IMR-90 (cell line): Measurements from ENCODE around the gene ZDHHC17. TPM values are rescaled to one million over a fixed set of nuclear protein-coding genes. Genes with fewer than 3 reads are reported as not detected.

Experiments
- ATAC-seq: fragments of 200-7000 bp; cut with Tn5 transposase; 2 replicates; pipeline ENCODE4 v1.9.1; 2020; ENCODE audit warnings: low read depth, mild to moderate bottlenecking, moderate library complexity
- BruUV-seq: library from RNA; stranded (reverse); fragments of 400-500 nt; replicated peaks from 2 replicates; lab custom pipeline; 2021; lab: Mats Ljungman, UMichigan
- CTCF ChIA-PET: fragments of 300-600 bp; formaldehyde crosslinking; extraction: SDS; loops from one replicate; lab custom pipeline; 2021; ENCODE audit warnings: antibody characterized with exemption; lab: Yijun Ruan, JAX
- POLR2A ChIA-PET: fragments of 300-600 bp; sonication (Branson Sonifier 250); formaldehyde crosslinking; loops from one replicate; lab custom pipeline; 2022; ENCODE audit warnings: antibody characterized with exemption; ENCODE audit not compliant: unreplicated experiment; lab: Charles Lee
- DNase-seq: peaks from one replicate; pipeline ENCODE4 v3.0.0; 2013
- H2AFZ ChIP-seq: replicated peaks from 2 replicates; pipeline ENCODE3; 2013; ENCODE audit warnings: low read length, mild to moderate bottlenecking; ENCODE audit not compliant: poor library complexity
- H2AK5ac ChIP-seq: 2 replicates; pipeline ENCODE4 v1.6.1; 2013; ENCODE audit warnings: low read depth, low read length, inconsistent platforms
- H2AK9ac ChIP-seq: replicated peaks from 2 replicates; pipeline ENCODE3; 2013; ENCODE audit warnings: mild to moderate bottlenecking, low read depth, low read length, moderate library complexity; ENCODE audit not compliant: poor library complexity
- H2BK120ac ChIP-seq: 2 replicates; pipeline ENCODE4 v1.6.1; 2013; ENCODE audit warnings: low read depth, low read length, inconsistent platforms
- H2BK15ac ChIP-seq: 3 replicates; pipeline ENCODE4 v1.6.1; 2013; ENCODE audit warnings: low read depth, low read length, inconsistent platforms
- H2BK20ac ChIP-seq: 2 replicates; pipeline ENCODE4 v1.6.1; 2013; ENCODE audit warnings: low read depth, mild to moderate bottlenecking, inconsistent platforms, low read length, moderate library complexity
- H2BK5ac ChIP-seq: 2 replicates; pipeline ENCODE4 v1.6.1; 2013; ENCODE audit warnings: mild to moderate bottlenecking, low read depth, low read length, inconsistent platforms; ENCODE audit not compliant: poor library complexity, severe bottlenecking
- H3K14ac ChIP-seq: replicated peaks from 2 replicates; pipeline ENCODE4 v1.6.1; 2013; ENCODE audit warnings: low read depth, low read length, inconsistent platforms
- H3K18ac ChIP-seq: 2 replicates; pipeline ENCODE4 v1.6.1; 2013; ENCODE audit warnings: low read depth, low read length, control low read depth
- H3K23ac ChIP-seq: 2 replicates; pipeline ENCODE4 v1.6.1; 2013; ENCODE audit warnings: low read depth, low read length, inconsistent platforms
- H3K27ac ChIP-seq: 2 replicates; pipeline ENCODE4 v1.5.1; 2013; ENCODE audit warnings: mild to moderate bottlenecking, control low read depth, low read length; ENCODE audit not compliant: insufficient read depth
- H3K27me3 ChIP-seq: 2 replicates; pipeline ENCODE4 v1.6.1; 2013; ENCODE audit warnings: low read length; ENCODE audit not compliant: control insufficient read depth, insufficient read depth
- H3K36me3 ChIP-seq: 2 replicates; pipeline ENCODE4 v1.6.1; 2013; ENCODE audit warnings: low read length, mixed read lengths; ENCODE audit not compliant: control insufficient read depth, insufficient read depth
- H3K4ac ChIP-seq: 2 replicates; pipeline ENCODE4 v1.6.1; 2013; ENCODE audit warnings: low read depth, low read length, inconsistent platforms
- H3K4me1 ChIP-seq: 2 replicates; pipeline ENCODE4 v1.6.1; 2013; ENCODE audit warnings: low read length, mixed read lengths; ENCODE audit not compliant: control insufficient read depth, insufficient read depth
- H3K4me2 ChIP-seq: 2 replicates; pipeline ENCODE4 v1.6.1; 2013; ENCODE audit warnings: low read depth, mild to moderate bottlenecking, control low read depth, low read length, moderate library complexity
- H3K4me3 ChIP-seq: 2 replicates; pipeline ENCODE4 v1.5.1; 2013; ENCODE audit warnings: low read depth, mild to moderate bottlenecking, control low read depth, low read length, moderate library complexity; ENCODE audit not compliant: insufficient read depth
- H3K56ac ChIP-seq: 2 replicates; pipeline ENCODE4 v1.6.1; 2013; ENCODE audit warnings: low read length, inconsistent platforms; ENCODE audit not compliant: insufficient read depth; ENCODE audit errors: extremely low read depth
- H3K79me1 ChIP-seq, 2 experiments: 2 replicates each; pipeline ENCODE4 v1.6.1; 2013; ENCODE audit warnings: low read length in 2 of 2, inconsistent platforms in 1 of 2, low read depth in 1 of 2
- H3K9ac ChIP-seq: 2 replicates; pipeline ENCODE4 v1.6.1; 2013; ENCODE audit warnings: low read depth, low read length, control low read depth
- H3K9me1 ChIP-seq: 2 replicates; pipeline ENCODE4 v1.6.1; 2013; ENCODE audit warnings: low read length, inconsistent platforms; ENCODE audit not compliant: insufficient read depth
- H3K9me3 ChIP-seq: 2 replicates; pipeline ENCODE4 v1.6.1; 2013; ENCODE audit warnings: low read length; ENCODE audit not compliant: control insufficient read depth, insufficient read depth
- H4K20me1 ChIP-seq: 2 replicates; pipeline ENCODE4 v1.6.1; 2013; ENCODE audit warnings: low read length, inconsistent platforms; ENCODE audit not compliant: insufficient read depth
- H4K5ac ChIP-seq: 2 replicates; pipeline ENCODE4 v1.6.1; 2013; ENCODE audit warnings: mild to moderate bottlenecking, low read depth, low read length, control low read depth
- H4K8ac ChIP-seq, 2 experiments: 2 replicates each; pipeline ENCODE4 v1.6.1; 2013; ENCODE audit warnings: low read depth in 2 of 2, low read length in 2 of 2, control low read depth in 1 of 2, inconsistent platforms in 1 of 2
- H4K91ac ChIP-seq: 2 replicates; pipeline ENCODE4 v1.6.1; 2013; ENCODE audit warnings: low read depth, low read length, inconsistent platforms; ENCODE audit not compliant: insufficient read depth
- BHLHE40 ChIP-seq: fragments of 150-350 bp; IDR thresholded peaks from 2 replicates; pipeline ENCODE4 v1.6.1; 2016; ENCODE audit warnings: mild to moderate bottlenecking, low read depth, low read length
- CEBPB ChIP-seq: IDR thresholded peaks from 2 replicates; pipeline ENCODE4 v1.6.1; 2012; ENCODE audit warnings: low read depth, low read length, improper control_type of control experiment
- CHD1 ChIP-seq: IDR thresholded peaks from 2 replicates; pipeline ENCODE4 v1.6.1; 2012; ENCODE audit warnings: low read depth, low read length, improper control_type of control experiment
- FOS ChIP-seq: fragments of 150-350 bp; IDR thresholded peaks from 2 replicates; pipeline ENCODE4 v1.6.1; 2016; ENCODE audit warnings: low read depth, low read length
- MAFK ChIP-seq: IDR thresholded peaks from 2 replicates; pipeline ENCODE4 v1.6.1; 2012; ENCODE audit warnings: low read depth, low read length, improper control_type of control experiment
- MAZ ChIP-seq: IDR thresholded peaks from 2 replicates; pipeline ENCODE4 v1.6.1; 2012; ENCODE audit warnings: low read depth, mild to moderate bottlenecking, low read length, improper control_type of control experiment, moderate library complexity, borderline replicate concordance
- MXI1 ChIP-seq: IDR thresholded peaks from 2 replicates; pipeline ENCODE4 v1.6.1; 2012; ENCODE audit warnings: low read depth, mild to moderate bottlenecking, low read length, moderate library complexity, borderline replicate concordance
- NFE2L2 ChIP-seq: fragments of 150-350 bp; IDR thresholded peaks from 2 replicates; pipeline ENCODE4 v1.6.1; 2016; ENCODE audit warnings: low read depth, mild to moderate bottlenecking, low read length
- POLR2A ChIP-seq: IDR thresholded peaks from 2 replicates; pipeline ENCODE4 v1.6.1; 2012; ENCODE audit warnings: mild to moderate bottlenecking, low read depth, low read length
- RAD21 ChIP-seq: IDR thresholded peaks from 2 replicates; pipeline ENCODE4 v1.6.1; 2012; ENCODE audit warnings: low read length, improper control_type of control experiment
- RCOR1 ChIP-seq: IDR thresholded peaks from 2 replicates; pipeline ENCODE4 v1.6.1; 2012; ENCODE audit warnings: mild to moderate bottlenecking, low read length, improper control_type of control experiment; ENCODE audit not compliant: insufficient replicate concordance
- RFX5 ChIP-seq: IDR thresholded peaks from 2 replicates; pipeline ENCODE4 v1.8.0; 2012; ENCODE audit warnings: low read depth, mild to moderate bottlenecking, low read length, moderate library complexity
- SMC3 ChIP-seq: fragments of 150-350 bp; IDR thresholded peaks from 2 replicates; pipeline ENCODE4 v1.6.1; 2016; ENCODE audit warnings: low read depth, mild to moderate bottlenecking, antibody characterized with exemption, low read length, moderate library complexity
- dilution Hi-C: fragments of 300-500 bp; cut with HindIII; formaldehyde crosslinking; loops from one replicate; pipeline ENCODE4 v1.14.3; 2018; ENCODE audit warnings: low sequenced_read_pairs; ENCODE audit not compliant: unreplicated experiment
- in situ Hi-C: fragments of 300-500 bp; cut with MboI; formaldehyde crosslinking; loops from 3 replicates; pipeline ENCODE4 v1.14.3; 2019; ENCODE audit warnings: low sequenced_read_pairs, inconsistent platforms, mixed read lengths
- intact Hi-C: fragments of 100-400 bp; cut with micrococcal nuclease; formaldehyde crosslinking; loops from 2 replicates; pipeline ENCODE4 v1.10.0; 2022
- polyA plus RNA-seq, 3 experiments: library from polyadenylated mRNA; depleted of rRNA; stranded (reverse); fragments of >200 nt; gene quantifications; 2 replicates each; pipeline ENCODE4 v1.2.3, GENCODE V29; 2012; ENCODE audit warnings: low replicate concordance in 1 of 3
- total RNA-seq: library from RNA; depleted of rRNA; stranded (reverse); fragments of >200 nt; gene quantifications from 2 replicates; pipeline ENCODE4 v1.2.3, GENCODE V29; 2012
- TF ChIP-seq, protein P1 (sequence below): fragments of 150-350 bp; IDR thresholded peaks from 2 replicates; pipeline ENCODE4 v1.6.1; 2016; ENCODE audit warnings: low read depth, mild to moderate bottlenecking, low read length, moderate library complexity, borderline replicate concordance
- TF ChIP-seq, protein P2 (sequence below): conservative IDR thresholded peaks from 2 replicates; pipeline ENCODE4 v1.5.1; 2012; ENCODE audit warnings: mild to moderate bottlenecking, low read depth, low read length, improper control_type of control experiment
- TF ChIP-seq, protein P3 (sequence below): fragments of 150-350 bp; IDR thresholded peaks from 2 replicates; pipeline ENCODE4 v1.6.1; 2017; ENCODE audit warnings: mild to moderate bottlenecking, antibody characterized with exemption, low read length, low read depth

The ZDHHC17 gene
- total and polyA plus RNA-seq, 2 of the 4 experiments (the other 2 are of a cell fraction), result 23.3 to 125 TPM

DNA sequence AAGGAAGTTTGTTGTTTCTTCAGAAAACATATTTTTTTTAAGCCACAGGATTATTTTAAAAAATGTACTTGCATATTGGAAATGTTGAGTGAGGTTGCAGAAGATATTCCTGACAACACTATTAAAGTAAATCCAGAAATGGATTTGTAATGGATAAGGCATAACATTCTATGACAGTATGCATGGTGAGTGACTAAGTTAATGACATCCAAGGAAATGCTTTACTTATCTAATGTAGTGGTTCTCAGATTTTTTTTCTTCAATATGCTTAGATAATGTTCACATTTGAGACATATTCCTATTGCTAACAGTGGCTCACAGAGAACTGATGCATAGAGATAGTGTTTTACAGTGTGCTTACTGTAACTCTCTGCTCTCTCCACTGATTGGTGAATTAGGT lies 49.4 kb downstream of the ZDHHC17 start:
- no peak for TF ChIP-seq RCOR1
- TF ChIP-seq RAD21, result no peak
- no peak for TF ChIP-seq MAZ
- no peak for TF ChIP-seq BHLHE40
- TF ChIP-seq FOS, result no peak
- TF ChIP-seq, protein P1, sequence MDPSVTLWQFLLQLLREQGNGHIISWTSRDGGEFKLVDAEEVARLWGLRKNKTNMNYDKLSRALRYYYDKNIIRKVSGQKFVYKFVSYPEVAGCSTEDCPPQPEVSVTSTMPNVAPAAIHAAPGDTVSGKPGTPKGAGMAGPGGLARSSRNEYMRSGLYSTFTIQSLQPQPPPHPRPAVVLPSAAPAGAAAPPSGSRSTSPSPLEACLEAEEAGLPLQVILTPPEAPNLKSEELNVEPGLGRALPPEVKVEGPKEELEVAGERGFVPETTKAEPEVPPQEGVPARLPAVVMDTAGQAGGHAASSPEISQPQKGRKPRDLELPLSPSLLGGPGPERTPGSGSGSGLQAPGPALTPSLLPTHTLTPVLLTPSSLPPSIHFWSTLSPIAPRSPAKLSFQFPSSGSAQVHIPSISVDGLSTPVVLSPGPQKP, result no peak
- TF ChIP-seq MXI1, result no peak
- TF ChIP-seq, protein P2, sequence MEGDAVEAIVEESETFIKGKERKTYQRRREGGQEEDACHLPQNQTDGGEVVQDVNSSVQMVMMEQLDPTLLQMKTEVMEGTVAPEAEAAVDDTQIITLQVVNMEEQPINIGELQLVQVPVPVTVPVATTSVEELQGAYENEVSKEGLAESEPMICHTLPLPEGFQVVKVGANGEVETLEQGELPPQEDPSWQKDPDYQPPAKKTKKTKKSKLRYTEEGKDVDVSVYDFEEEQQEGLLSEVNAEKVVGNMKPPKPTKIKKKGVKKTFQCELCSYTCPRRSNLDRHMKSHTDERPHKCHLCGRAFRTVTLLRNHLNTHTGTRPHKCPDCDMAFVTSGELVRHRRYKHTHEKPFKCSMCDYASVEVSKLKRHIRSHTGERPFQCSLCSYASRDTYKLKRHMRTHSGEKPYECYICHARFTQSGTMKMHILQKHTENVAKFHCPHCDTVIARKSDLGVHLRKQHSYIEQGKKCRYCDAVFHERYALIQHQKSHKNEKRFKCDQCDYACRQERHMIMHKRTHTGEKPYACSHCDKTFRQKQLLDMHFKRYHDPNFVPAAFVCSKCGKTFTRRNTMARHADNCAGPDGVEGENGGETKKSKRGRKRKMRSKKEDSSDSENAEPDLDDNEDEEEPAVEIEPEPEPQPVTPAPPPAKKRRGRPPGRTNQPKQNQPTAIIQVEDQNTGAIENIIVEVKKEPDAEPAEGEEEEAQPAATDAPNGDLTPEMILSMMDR, result no peak
- TF ChIP-seq MAFK, result no peak
- TF ChIP-seq SMC3, result no peak
- TF ChIP-seq NFE2L2, result no peak
- no peak for TF ChIP-seq RFX5
- TF ChIP-seq, protein P3, sequence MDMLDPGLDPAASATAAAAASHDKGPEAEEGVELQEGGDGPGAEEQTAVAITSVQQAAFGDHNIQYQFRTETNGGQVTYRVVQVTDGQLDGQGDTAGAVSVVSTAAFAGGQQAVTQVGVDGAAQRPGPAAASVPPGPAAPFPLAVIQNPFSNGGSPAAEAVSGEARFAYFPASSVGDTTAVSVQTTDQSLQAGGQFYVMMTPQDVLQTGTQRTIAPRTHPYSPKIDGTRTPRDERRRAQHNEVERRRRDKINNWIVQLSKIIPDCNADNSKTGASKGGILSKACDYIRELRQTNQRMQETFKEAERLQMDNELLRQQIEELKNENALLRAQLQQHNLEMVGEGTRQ, result no peak
- no peak for TF ChIP-seq POLR2A
- TF ChIP-seq CHD1, result no peak
- no peak for TF ChIP-seq CEBPB
- Histone ChIP-seq H4K91ac (no peak overlapping the region), H3K9ac (no peak overlapping the region), H2AK5ac (no peak overlapping the region), H3K4me1 (no peaks in the 10 kb centered on the region; the same call in 1 of the 2 replicates), H3K27ac (no peak overlapping the region), H3K56ac (no peak overlapping the region), H2BK15ac (no peak overlapping the region), H3K23ac (no peak overlapping the region), H3K79me1 (peaks cover 6 to 8% of the 10 kb centered on the region in 2 experiments; a peak in 3 of 4 replicates), H3K27me3 (no peaks in the 10 kb centered on the region), H3K9me1 (no peaks in the 10 kb centered on the region), H3K14ac (no peak overlapping the region), H4K20me1 (no peaks in the 10 kb centered on the region), H2AFZ (no peak overlapping the region), H3K4ac (no peak overlapping the region), H4K8ac (no peak overlapping the region), H3K9me3 (no peaks in the 10 kb centered on the region), H2BK5ac (no peak overlapping the region), H3K4me2 (no peak overlapping the region), H2BK120ac (no peak overlapping the region), H2BK20ac (no peak overlapping the region), H4K5ac (no peak overlapping the region), H2AK9ac (no peak overlapping the region), H3K18ac (no peak overlapping the region), H3K4me3 (no peak overlapping the region), H3K36me3 (peaks cover 3% of the 10 kb centered on the region)
- intact Hi-C loops (no loop called here), in situ Hi-C loops (no loop called here), dilution Hi-C loops (no loop called here)
- no TSS peak for BruUV-seq
- ChIA-PET POLR2A (no interaction called here), CTCF (interaction anchor here (1.2 kb wide), 1 partner anchor 8 kb away, joined by 4 read pairs; no protein-coding TSS in a partner anchor)
- ATAC-seq (no peak; the same call in 1 of the 2 replicates), DNase-seq (peak; percentile 42)
